GM18499 (cell line): Measurements from ENCODE around the gene ANKS1A.

Source experiments
- ATAC-seq: cut with Tn5 transposase; IDR thresholded peaks from one replicate; pipeline ENCODE4 v1.9.1; 2021; ENCODE audit warnings: moderate number of reproducible peaks; ENCODE audit not compliant: insufficient read depth, unreplicated experiment

ANKS1A gene

GRCh38 chr6:35034411-35035191 lies 145.5 kb downstream of the ANKS1A start:
- no peak for ATAC-seq

GRCh38 chr6:35035481-35036030 lies 146.5 kb downstream of the ANKS1A start:
- ATAC-seq: no peak

GRCh38 chr6:35036059-35036827 lies 147.2 kb downstream of the ANKS1A start:
- no peak for ATAC-seq

- ATAC-seq: no peak
These were observed 148.0 kb downstream of the ANKS1A start for GRCh38 chr6:35036828-35037663.

GRCh38 chr6:35037664-35038038 lies 148.6 kb downstream of the ANKS1A start:
- no peak for ATAC-seq

GRCh38 chr6:35038076-35038475 lies 149.0 kb downstream of the ANKS1A start:
- no peak for ATAC-seq

GRCh38 chr6:35040398-35040797 lies 151.3 kb downstream of the ANKS1A start:
- ATAC-seq: no peak

DNA sequence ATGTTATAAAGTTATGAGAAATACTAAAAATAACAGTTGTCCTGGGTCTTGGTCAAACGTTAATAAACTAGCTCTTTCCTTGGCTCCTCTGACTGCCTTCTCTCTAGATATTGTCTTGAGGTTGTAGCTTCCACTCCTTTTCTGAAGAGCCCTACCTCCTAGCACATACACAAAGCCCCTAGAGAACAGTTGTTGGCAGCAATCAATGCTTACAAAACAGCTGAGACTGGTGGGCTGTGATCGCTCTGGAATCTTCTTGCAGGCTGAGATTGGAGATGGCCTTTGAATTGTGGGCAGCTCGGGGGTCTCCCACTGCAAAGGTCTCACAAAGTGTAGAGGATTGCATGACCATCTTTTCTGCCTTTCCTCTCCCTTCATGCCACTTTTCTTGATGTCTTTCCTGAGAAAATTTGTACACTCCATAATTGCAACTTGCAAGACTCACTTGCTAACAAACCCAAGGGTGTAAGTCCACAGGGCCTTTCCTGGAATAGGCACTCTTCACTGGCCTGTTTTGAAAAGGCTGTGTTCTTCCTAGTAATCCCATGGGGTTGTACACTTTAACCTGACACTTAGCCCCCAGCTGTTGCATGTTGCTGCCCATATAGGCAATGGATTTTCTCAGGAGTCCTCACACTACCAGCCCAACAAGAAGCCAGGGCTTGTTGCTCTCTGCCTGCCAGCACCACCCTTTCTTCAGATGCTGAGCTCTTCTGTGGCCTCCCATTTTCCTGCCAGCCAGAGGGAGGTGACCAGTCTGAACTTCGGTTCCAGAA lies 152.2 kb downstream of the ANKS1A start:
- no peak for ATAC-seq

- no peak for ATAC-seq
These were observed 153.2 kb downstream of the ANKS1A start for GRCh38 chr6:35042031-35042815.

DNA sequence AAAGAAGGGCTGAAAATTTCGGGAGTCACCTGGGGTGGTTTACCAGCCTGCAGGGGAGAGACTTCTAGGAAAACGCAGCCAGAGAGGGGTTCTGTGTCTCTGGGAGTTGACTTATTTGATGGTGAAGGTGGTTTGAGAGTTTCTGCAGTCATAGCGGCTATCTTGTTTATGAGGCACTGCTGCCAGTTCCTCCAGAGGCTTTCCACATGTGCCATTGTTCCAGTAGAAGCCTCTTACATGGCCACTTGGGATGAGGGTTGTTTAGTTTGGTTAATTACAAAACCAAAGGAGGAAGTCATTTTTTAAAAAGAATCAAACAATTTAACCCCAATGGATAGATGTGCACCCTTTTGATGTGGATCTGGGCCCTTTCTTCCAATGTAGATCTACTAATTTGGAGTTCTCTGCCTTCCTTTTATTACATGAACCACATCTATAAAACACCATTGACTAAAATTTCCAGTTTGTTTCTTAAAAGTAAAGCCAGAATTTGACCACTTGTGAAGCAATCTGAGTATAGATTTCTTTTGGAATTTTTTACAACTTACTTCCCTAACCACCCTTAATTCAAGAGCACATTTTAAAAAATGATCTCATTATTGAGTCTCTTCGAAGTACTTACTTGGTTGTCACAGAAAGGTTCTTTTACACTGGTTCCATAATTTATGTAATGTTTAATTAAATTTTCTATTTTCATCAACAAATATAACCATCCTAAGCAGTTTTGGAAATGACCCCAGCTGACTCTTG lies 154.5 kb downstream of the ANKS1A start:
- ATAC-seq: no peak

GRCh38 chr6:35044145-35044745 lies 155.2 kb downstream of the ANKS1A start:
- no peak for ATAC-seq

DNA sequence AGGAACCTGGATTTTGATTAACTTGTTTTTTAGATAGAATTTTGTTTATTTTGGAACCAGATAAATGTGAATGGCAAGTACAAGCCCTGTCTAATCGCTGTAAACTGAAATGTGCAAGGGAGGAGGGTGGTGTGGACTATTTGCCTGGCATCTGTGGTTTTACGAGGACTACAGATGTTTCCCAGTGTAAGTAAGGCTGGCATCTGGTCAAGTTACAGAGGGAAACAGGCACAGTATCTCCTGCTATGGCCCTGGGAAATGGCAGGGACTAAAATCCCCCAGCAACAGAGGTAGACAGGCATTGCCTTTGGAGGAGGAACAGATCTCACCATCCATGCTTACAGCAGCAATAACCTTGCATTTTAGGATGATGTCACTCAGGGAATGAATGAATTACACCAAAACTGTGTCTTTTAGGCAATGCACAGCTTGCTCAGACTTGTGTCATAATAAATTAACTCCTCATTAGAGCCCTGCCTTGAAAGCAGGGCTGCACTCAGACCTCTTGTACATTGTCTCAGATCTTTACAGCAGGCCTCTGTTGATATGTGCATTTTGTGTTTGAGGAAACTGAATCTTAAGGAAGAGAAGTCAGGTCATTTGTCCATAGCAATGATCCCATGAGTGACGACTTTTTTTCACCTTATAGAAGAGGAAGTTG lies 155.8 kb downstream of the ANKS1A start:
- no peak for ATAC-seq

- ATAC-seq: no peak
These were observed 157.0 kb downstream of the ANKS1A start for GRCh38 chr6:35046103-35046502.

DNA sequence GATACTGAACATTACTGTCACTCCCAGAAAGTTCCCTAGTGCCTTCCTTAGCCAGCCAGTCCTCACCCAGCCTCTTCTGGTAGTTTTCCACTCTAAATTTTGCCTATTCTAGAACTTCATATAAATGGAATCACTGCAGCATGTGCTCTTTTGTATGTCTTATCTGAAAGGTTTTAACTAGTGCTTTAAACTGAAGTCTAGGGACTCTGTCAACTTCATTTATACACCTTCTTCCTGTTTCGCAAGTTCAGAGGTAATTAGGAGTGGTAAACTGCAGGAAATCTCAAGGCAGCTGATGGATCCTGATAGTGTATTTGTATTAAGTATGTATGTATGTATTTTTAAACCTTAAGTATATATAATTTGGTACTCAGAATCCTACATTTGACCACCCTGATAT lies 157.8 kb downstream of the ANKS1A start:
- no peak for ATAC-seq

- ATAC-seq: no peak
These were observed 158.4 kb downstream of the ANKS1A start for GRCh38 chr6:35047265-35048011.

GRCh38 chr6:35048031-35048613 lies 159.1 kb downstream of the ANKS1A start:
- no peak for ATAC-seq
